Measurements from ENCODE around the gene NAV2. TPM values are rescaled to one million over a fixed set of nuclear protein-coding genes. Genes with fewer than 3 reads are reported as not detected.
"Not testable (repeated sequence)": the region's sequence is repeated elsewhere in the genome, so short reads cannot be mapped to it uniquely, and the experiment has no call there.

The NAV2 gene
- total and polyA plus RNA-seq, 4 experiments from 2014 or later = 1.1 to 6.2 (median 4.2) TPM; not detected in 1

DNA sequence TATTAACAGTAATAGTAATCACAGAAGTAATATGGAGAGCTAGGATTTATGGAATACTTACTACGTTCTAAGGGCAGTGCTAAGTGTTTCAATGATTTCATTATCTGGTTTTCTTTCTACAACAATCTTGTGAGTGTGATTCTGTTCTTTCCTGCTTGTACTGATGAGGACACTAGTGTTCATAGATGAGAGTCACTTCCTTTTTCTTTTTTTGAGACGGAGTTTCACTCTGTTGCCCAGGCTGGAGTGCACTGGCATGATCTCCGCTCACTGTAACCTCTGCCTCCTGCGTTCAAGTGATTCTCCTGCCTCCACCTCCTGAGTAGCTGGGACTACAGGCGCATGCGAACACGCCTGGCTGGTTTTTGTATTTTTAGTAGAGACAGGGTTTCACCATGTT, 366.2 kb downstream of the NAV2 start:
- Mint-ChIP-seq H3K9me3 (peaks cover 0 to 3% (median 0%) of the 10 kb centered on the region in 8 donors), H3K27ac (no peak overlapping the region), H3K36me3 (peaks cover 2 to 3% of the 10 kb centered on the region in 2 donors), H3K4me3 (no peak overlapping the region), H3K27me3 (peaks cover 2 to 3% of the 10 kb centered on the region in 2 donors), H3K4me1 (peaks cover 0 to 1% (median 0%) of the 10 kb centered on the region in 4 donors)
- ChIA-PET POLR2A (ENCODE audit: partially characterized antibody) (no interaction called here), CTCF (ENCODE audit: partially characterized antibody) (interaction anchor here (1.1 kb wide), 1 partner anchor 32 kb away, joined by 3 read pairs; no protein-coding TSS in a partner anchor)
- no peaks in the 10 kb centered on the region for H3K36me3 ChIP-seq (ENCODE audit: insufficient read depth, low read length)
- DNase-seq = no peak
- H3K4me3 ChIP-seq (ENCODE audit: low read length in 2 of 2) = no peak overlapping the region
- no peak overlapping the region for H3K27ac ChIP-seq (ENCODE audit: low read depth, low read length)
- no peaks in the 10 kb centered on the region for H3K4me1 ChIP-seq (ENCODE audit: insufficient read depth, low read length)
- intact Hi-C loops (cut with micrococcal nuclease) = no loop called here
- H3K9me3 ChIP-seq (ENCODE audit: control insufficient read depth in 1 of 2, low read length in 2 of 2) = no peaks in the 10 kb centered on the region
- H3K27me3 ChIP-seq (ENCODE audit: insufficient read depth, low read length) = no peaks in the 10 kb centered on the region

DNA sequence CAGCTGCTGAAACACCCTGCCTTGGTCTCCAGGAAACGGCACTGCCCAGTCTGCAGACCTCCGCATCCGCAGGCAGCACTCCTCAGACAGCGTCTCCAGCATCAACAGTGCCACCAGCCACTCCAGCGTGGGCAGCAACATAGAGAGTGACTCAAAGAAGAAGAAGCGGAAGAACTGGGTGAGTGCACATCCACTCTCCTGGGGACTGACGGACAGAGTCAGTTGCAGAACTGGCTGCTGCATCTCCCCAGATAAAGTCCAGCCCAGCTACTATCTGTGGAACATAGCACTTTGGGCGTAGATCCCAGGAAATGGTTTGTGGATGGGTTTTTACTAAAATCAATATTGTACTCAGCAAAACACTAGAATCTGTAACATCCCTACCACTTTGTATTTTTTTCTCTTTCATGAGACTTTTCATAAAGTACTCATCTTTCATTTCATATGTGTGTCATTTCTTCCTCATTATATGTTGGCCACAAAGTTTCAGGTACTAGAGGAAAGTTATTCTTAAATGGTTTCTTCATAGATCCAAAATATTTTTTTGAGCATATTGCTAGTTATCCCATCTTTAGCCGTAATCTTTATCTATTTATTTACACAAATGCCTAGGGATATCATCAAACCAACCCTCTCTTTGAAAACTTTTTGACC, 367.5 kb downstream of the NAV2 start:
- no peak for DNase-seq
- H3K4me3 Mint-ChIP-seq = no peak overlapping the region
- H3K9me3 ChIP-seq (ENCODE audit: control insufficient read depth in 1 of 2, low read length in 2 of 2) = no peaks in the 10 kb centered on the region
- no peaks in the 10 kb centered on the region for H3K4me1 ChIP-seq (ENCODE audit: insufficient read depth, low read length)
- no peaks in the 10 kb centered on the region for H3K27me3 ChIP-seq (ENCODE audit: insufficient read depth, low read length)
- H3K4me3 ChIP-seq (ENCODE audit: low read length in 2 of 2) = no peak overlapping the region
- POLR2A ChIA-PET (ENCODE audit: partially characterized antibody) = no interaction called here
- H3K4me1 Mint-ChIP-seq = peaks cover 0 to 1% (median 0%) of the 10 kb centered on the region in 4 donors
- peaks cover 2 to 3% of the 10 kb centered on the region in 2 donors for H3K36me3 Mint-ChIP-seq
- H3K9me3 Mint-ChIP-seq = peaks cover 0 to 3% (median 0%) of the 10 kb centered on the region in 8 donors
- CTCF ChIA-PET (ENCODE audit: partially characterized antibody) = no interaction called here
- H3K27ac ChIP-seq (ENCODE audit: low read depth, low read length) = no peak overlapping the region
- no peaks in the 10 kb centered on the region for H3K36me3 ChIP-seq (ENCODE audit: insufficient read depth, low read length)
- peaks cover 0 to 2% of the 10 kb centered on the region in 2 donors for H3K27me3 Mint-ChIP-seq
- H3K27ac Mint-ChIP-seq = no peak overlapping the region
- intact Hi-C loops (cut with micrococcal nuclease) = no loop called here

DNA sequence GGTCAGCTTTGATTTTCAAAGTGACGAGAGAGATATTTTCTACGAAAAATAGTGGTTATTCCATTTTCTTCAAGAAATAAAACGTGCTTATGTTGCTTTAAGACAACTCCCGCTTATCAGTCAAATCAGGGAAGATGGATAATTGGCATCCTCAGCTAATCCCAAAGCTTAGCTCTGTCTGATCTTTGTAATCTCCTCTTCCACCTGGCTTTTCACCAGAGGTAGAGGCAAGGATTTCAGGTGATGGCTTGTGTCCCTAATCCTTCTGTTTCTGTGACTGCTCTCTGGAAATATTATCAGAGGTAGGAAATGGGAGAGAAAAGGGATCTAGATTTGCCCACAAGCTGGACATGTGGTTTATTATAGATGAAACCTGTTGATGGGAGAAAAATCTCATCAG, 368.7 kb downstream of the NAV2 start:
- H3K27ac Mint-ChIP-seq = no peak overlapping the region
- ChIA-PET CTCF (ENCODE audit: partially characterized antibody) (interaction anchor here (1.1 kb wide), 1 partner anchor 9 kb away, joined by 3 read pairs; no protein-coding TSS in a partner anchor), POLR2A (ENCODE audit: partially characterized antibody) (no interaction called here)
- Histone ChIP-seq H3K4me1 (ENCODE audit: insufficient read depth, low read length) (no peaks in the 10 kb centered on the region), H3K9me3 (ENCODE audit: control insufficient read depth in 1 of 2, low read length in 2 of 2) (no peaks in the 10 kb centered on the region), H3K27ac (ENCODE audit: low read depth, low read length) (no peak overlapping the region), H3K36me3 (ENCODE audit: insufficient read depth, low read length) (no peaks in the 10 kb centered on the region), H3K27me3 (ENCODE audit: insufficient read depth, low read length) (no peaks in the 10 kb centered on the region), H3K4me3 (ENCODE audit: low read length in 2 of 2) (no peak overlapping the region)
- H3K4me3 Mint-ChIP-seq = no peak overlapping the region
- H3K4me1 Mint-ChIP-seq = peaks cover 0 to 1% (median 0%) of the 10 kb centered on the region in 4 donors
- H3K9me3 Mint-ChIP-seq = no peaks in the 10 kb centered on the region
- DNase-seq = no peak
- H3K27me3 Mint-ChIP-seq = peaks cover 0 to 2% of the 10 kb centered on the region in 2 donors
- intact Hi-C loops (cut with micrococcal nuclease) = no loop called here
- H3K36me3 Mint-ChIP-seq = peaks cover 2 to 3% of the 10 kb centered on the region in 2 donors

DNA sequence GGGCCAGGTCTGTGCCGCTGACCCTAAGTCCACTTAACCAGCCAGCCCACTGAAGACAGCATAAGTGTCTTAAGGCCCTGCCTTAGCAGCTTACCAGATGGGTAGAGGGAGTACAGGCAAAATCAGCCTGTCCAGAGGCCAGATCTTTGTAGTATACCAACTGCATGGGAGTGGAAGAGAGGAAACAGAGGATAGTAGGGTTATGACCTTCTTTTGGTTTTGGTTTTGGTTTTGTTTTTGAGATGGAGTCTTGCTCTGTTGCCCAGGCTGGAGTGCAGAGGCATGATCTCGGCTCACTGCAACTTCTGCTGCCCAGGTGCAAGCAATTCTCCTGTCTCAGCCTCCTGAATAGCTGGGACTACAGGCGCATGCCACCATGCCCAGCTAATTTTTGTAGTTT, 371.2 kb downstream of the NAV2 start:
- H3K4me1 Mint-ChIP-seq; H3K4me3 Mint-ChIP-seq; H3K9me3 Mint-ChIP-seq; H3K4me3 ChIP-seq (ENCODE audit: low read length in 2 of 2); H3K27me3 ChIP-seq (ENCODE audit: insufficient read depth, low read length); H3K9me3 ChIP-seq (ENCODE audit: control insufficient read depth in 1 of 2, low read length in 2 of 2); H3K27ac Mint-ChIP-seq; DNase-seq; CTCF ChIA-PET (ENCODE audit: partially characterized antibody); H3K36me3 ChIP-seq (ENCODE audit: insufficient read depth, low read length); H3K27me3 Mint-ChIP-seq; H3K4me1 ChIP-seq (ENCODE audit: insufficient read depth, low read length); H3K36me3 Mint-ChIP-seq; POLR2A ChIA-PET (ENCODE audit: partially characterized antibody); H3K27ac ChIP-seq (ENCODE audit: low read depth, low read length); intact Hi-C loops (cut with micrococcal nuclease): not testable (repeated sequence)

DNA sequence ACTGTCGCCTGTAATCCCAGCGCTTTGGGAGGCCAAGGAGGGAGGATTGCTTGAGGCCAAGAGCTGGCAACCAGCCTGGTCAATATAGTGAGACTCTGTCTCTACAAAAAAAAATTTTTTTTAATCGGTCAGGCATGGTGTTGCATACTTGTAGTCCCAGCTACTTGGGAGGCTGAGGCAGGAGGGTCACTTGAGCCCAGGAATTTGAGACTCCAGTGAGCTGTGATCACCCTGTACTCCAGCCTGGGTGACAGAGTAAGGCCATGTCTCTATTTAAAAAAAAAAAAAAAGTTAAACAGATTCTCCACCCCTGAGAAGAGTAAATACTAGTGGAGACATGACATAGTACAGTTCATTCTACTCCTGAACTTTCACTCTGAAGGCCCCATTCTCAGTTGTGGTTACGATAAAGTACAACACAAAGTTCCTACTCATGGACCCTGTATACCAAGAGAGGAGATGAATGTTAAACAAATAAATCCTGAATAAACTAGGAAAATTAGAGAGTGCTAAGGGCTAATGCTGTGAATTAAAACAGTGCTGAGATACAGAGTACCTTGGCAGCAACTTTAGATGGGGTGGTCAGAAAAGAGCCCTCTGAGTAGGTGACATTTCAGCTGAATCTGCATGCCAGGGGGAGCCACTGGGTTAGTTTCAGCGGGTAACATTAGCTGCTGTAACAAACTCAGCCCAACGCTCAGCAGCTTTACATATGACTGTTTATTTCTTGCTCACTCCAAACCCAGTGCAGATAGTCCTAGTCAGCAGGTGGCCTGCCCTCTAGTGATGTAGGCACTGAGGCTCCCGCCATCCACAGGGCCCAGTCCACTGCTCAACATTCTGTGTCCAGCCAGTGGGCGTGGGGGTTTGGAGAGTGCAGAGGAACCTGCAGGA, 372.5 kb downstream of the NAV2 start:
- intact Hi-C loops (cut with micrococcal nuclease) = no loop called here
- Histone ChIP-seq H3K4me3 (ENCODE audit: low read length in 2 of 2) (no peak overlapping the region), H3K27ac (ENCODE audit: low read depth, low read length) (no peak overlapping the region), H3K27me3 (ENCODE audit: insufficient read depth, low read length) (no peaks in the 10 kb centered on the region), H3K36me3 (ENCODE audit: insufficient read depth, low read length) (no peaks in the 10 kb centered on the region), H3K9me3 (ENCODE audit: control insufficient read depth in 1 of 2, low read length in 2 of 2) (no peaks in the 10 kb centered on the region), H3K4me1 (ENCODE audit: insufficient read depth, low read length) (no peaks in the 10 kb centered on the region)
- CTCF ChIA-PET (ENCODE audit: partially characterized antibody) = no interaction called here
- H3K27me3 Mint-ChIP-seq = peaks cover 0 to 2% of the 10 kb centered on the region in 2 donors
- H3K9me3 Mint-ChIP-seq = no peaks in the 10 kb centered on the region
- POLR2A ChIA-PET (ENCODE audit: partially characterized antibody) = no interaction called here
- peak overlapping the region in 1 of 7 donors; percentile 55 for H3K27ac Mint-ChIP-seq
- no peak for DNase-seq
- H3K4me3 Mint-ChIP-seq = no peak overlapping the region
- peaks cover 0 to 12% (median 4%) of the 10 kb centered on the region in 4 donors for H3K4me1 Mint-ChIP-seq
- H3K36me3 Mint-ChIP-seq = no peaks in the 10 kb centered on the region

DNA sequence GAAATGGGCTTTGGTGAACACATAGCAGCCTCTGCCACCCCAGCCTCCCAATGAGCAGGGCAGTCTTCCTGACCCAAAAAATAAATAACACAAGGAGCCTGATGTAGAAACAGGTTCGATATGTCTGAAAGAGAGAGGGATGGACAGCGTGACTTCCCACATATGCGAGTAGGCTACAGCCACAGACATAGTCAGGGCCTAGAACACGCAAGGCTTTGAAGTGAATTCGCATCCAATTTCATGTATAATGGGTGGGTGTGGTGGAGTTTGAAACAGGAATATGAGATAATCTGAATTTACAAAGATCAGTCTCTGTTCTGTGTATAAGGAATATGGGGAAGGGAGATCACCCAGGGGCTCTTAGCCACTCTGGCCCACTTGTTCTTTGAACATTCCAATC, 373.3 kb downstream of the NAV2 start:
- H3K4me3 Mint-ChIP-seq = no peak overlapping the region
- POLR2A ChIA-PET (ENCODE audit: partially characterized antibody) = no interaction called here

DNA sequence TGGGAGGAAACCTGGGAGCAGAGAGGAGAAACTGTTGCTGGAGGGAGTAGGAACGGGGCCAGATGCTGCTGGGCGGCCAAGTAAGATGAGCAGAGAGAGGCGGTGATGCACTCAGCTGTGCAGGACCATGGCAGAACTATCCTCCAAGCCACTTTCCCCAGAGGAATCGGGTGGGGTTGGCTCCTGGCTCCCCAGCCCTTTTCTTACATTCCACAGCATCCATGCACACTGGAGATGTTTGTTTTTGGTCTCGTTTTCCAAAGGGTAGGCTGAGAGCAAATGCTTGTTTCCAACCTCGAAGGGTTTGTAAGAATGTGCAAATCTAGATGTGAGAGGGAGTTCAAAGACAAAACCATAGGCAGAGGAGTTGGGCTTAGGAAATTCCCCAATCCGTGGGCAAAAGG, 374.5 kb downstream of the NAV2 start:
- intact Hi-C loops (cut with micrococcal nuclease) = no loop called here

More for the DNA sequence above, 373.3 kb downstream of the NAV2 start:
- CTCF ChIA-PET (ENCODE audit: partially characterized antibody) = no interaction called here
- intact Hi-C loops (cut with micrococcal nuclease) = no loop called here
- Mint-ChIP-seq H3K27ac (no peak overlapping the region), H3K36me3 (no peaks in the 10 kb centered on the region), H3K27me3 (peaks cover 0 to 2% of the 10 kb centered on the region in 2 donors), H3K9me3 (no peaks in the 10 kb centered on the region), H3K4me1 (peaks cover 0 to 12% (median 4%) of the 10 kb centered on the region in 4 donors)
- Histone ChIP-seq H3K27me3 (ENCODE audit: insufficient read depth, low read length) (no peaks in the 10 kb centered on the region), H3K9me3 (ENCODE audit: control insufficient read depth in 1 of 2, low read length in 2 of 2) (no peaks in the 10 kb centered on the region), H3K36me3 (ENCODE audit: insufficient read depth, low read length) (no peaks in the 10 kb centered on the region), H3K4me1 (ENCODE audit: insufficient read depth, low read length) (no peaks in the 10 kb centered on the region), H3K4me3 (ENCODE audit: low read length in 2 of 2) (no peak overlapping the region), H3K27ac (ENCODE audit: low read depth, low read length) (no peak overlapping the region)
- DNase-seq = no peak

More for the DNA sequence above, 374.5 kb downstream of the NAV2 start:
- H3K27me3 Mint-ChIP-seq = peaks cover 0 to 2% of the 10 kb centered on the region in 2 donors
- H3K4me3 Mint-ChIP-seq = no peak overlapping the region
- Histone ChIP-seq H3K27ac (ENCODE audit: low read depth, low read length) (no peak overlapping the region), H3K9me3 (ENCODE audit: control insufficient read depth in 1 of 2, low read length in 2 of 2) (no peaks in the 10 kb centered on the region), H3K27me3 (ENCODE audit: insufficient read depth, low read length) (no peaks in the 10 kb centered on the region), H3K4me1 (ENCODE audit: insufficient read depth, low read length) (no peaks in the 10 kb centered on the region), H3K4me3 (ENCODE audit: low read length in 2 of 2) (no peak overlapping the region), H3K36me3 (ENCODE audit: insufficient read depth, low read length) (no peaks in the 10 kb centered on the region)
- peaks cover 0 to 3% of the 10 kb centered on the region in 2 donors for H3K36me3 Mint-ChIP-seq
- CTCF ChIA-PET (ENCODE audit: partially characterized antibody) = no interaction called here
- POLR2A ChIA-PET (ENCODE audit: partially characterized antibody) = no interaction called here
- no peak overlapping the region for H3K27ac Mint-ChIP-seq
- DNase-seq = no peak
- no peaks in the 10 kb centered on the region for H3K9me3 Mint-ChIP-seq
- peaks cover 0 to 12% (median 4%) of the 10 kb centered on the region in 4 donors for H3K4me1 Mint-ChIP-seq

All from CD4-positive, alpha-beta memory T cell (primary cell).